CD14-positive monocyte (primary cell): ENCODE results near the gene BNC2. TPM values are rescaled to one million over a fixed set of nuclear protein-coding genes. Genes with fewer than 3 reads are reported as not detected.

Source experiments
- DNase-seq, 3 donors: peaks; one replicate each; pipeline ENCODE4 v3.0.0-alpha.2; 2011 to 2022
- H2AFZ ChIP-seq: 2 replicates; pipeline ENCODE4 v1.6.0; 2012; ENCODE audit warnings: mild to moderate bottlenecking, low read depth, low read length, inconsistent platforms; ENCODE audit not compliant: insufficient read depth, poor library complexity, severe bottlenecking
- H3K27ac ChIP-seq, 2 donors: 1 replicate in 1 of 2; 2 replicates in 1 of 2; pipeline ENCODE4 v1.5.1; 2012 to 2013; ENCODE audit warnings: low read length in 2 of 2, control low read depth in 1 of 2, inconsistent platforms in 1 of 2, low read depth in 1 of 2, mild to moderate bottlenecking in 1 of 2
- H3K27me3 ChIP-seq, 2 donors: one replicate each; pipeline versions ENCODE4 v1.6.0 to v1.6.1; 2011 to 2013; ENCODE audit warnings: low read length in 2 of 2; ENCODE audit not compliant: control insufficient read depth in 2 of 2, insufficient read depth in 2 of 2
- H3K36me3 ChIP-seq, 2 donors: replicated peaks in 1 of 2; 1 replicate in 1 of 2; 2 replicates in 1 of 2; pipeline versions ENCODE4 v1.5.1 to v1.6.1; 2012 to 2013; ENCODE audit warnings: low read length in 2 of 2, control low read depth in 1 of 2, inconsistent platforms in 1 of 2, mild to moderate bottlenecking in 1 of 2; ENCODE audit not compliant: insufficient read depth in 2 of 2, control insufficient read depth in 1 of 2
- H3K4me1 ChIP-seq, 2 donors: 1 replicate in 1 of 2; 2 replicates in 1 of 2; pipeline versions ENCODE4 v1.5.1 to v1.6.1; 2012 to 2013; ENCODE audit warnings: low read length in 2 of 2, control low read depth in 1 of 2, inconsistent platforms in 1 of 2, mild to moderate bottlenecking in 1 of 2, moderate library complexity in 1 of 2; ENCODE audit not compliant: insufficient read depth in 2 of 2, control insufficient read depth in 1 of 2
- H3K4me2 ChIP-seq: replicated peaks from 2 replicates; pipeline ENCODE3; 2012; ENCODE audit warnings: low read length, moderate library complexity, mild to moderate bottlenecking; ENCODE audit not compliant: poor library complexity, severe bottlenecking; ENCODE audit errors: extremely low read depth
- H3K4me3 ChIP-seq, 3 experiments: fragments of 200-600 bp in 1 of 3; sonication (generic) in 1 of 3; replicated peaks in 1 of 3; 1 replicate in 2 of 3; 2 replicates in 1 of 3; pipeline ENCODE4 v1.5.1; 2011 to 2013; ENCODE audit warnings: low read length in 3 of 3, mild to moderate bottlenecking in 3 of 3, control low read depth in 2 of 3, low read depth in 2 of 3, inconsistent platforms in 1 of 3, moderate library complexity in 1 of 3
- H3K79me2 ChIP-seq: 2 replicates; pipeline ENCODE4 v1.6.0; 2012; ENCODE audit warnings: mild to moderate bottlenecking, control low read depth, inconsistent platforms, low read length, moderate library complexity; ENCODE audit not compliant: insufficient read depth
- H3K9ac ChIP-seq: 2 replicates; pipeline ENCODE4 v1.6.0; 2017; ENCODE audit warnings: low read length, mild to moderate bottlenecking; ENCODE audit not compliant: insufficient read depth, poor library complexity, severe bottlenecking
- H3K9me3 ChIP-seq, 2 donors: replicated peaks in 1 of 2; 1 replicate in 1 of 2; 2 replicates in 1 of 2; pipeline versions ENCODE4 v1.5.1 to v1.6.1; 2012 to 2013; ENCODE audit warnings: low read length in 2 of 2, control low read depth in 1 of 2; ENCODE audit not compliant: control insufficient read depth in 1 of 2, insufficient read depth in 1 of 2
- H4K20me1 ChIP-seq: 2 replicates; pipeline ENCODE4 v1.6.0; 2012; ENCODE audit warnings: mild to moderate bottlenecking, low read length, control low read depth, moderate library complexity; ENCODE audit not compliant: insufficient read depth
- H3K27ac Mint-ChIP-seq, 7 donors: one replicate each; pipeline ENCODE4 v1.8.0; 2020; ENCODE audit warnings: mild to moderate bottlenecking in 7 of 7, mixed read lengths in 7 of 7, moderate library complexity in 6 of 7, inconsistent platforms in 2 of 7
- H3K27me3 Mint-ChIP-seq, 3 donors: one replicate each; pipeline ENCODE4 v1.8.0; 2021 to 2022; ENCODE audit warnings: low read depth in 3 of 3, mild to moderate bottlenecking in 3 of 3, mixed read lengths in 3 of 3, moderate library complexity in 3 of 3, inconsistent platforms in 1 of 3
- H3K36me3 Mint-ChIP-seq, 2 donors: one replicate each; pipeline ENCODE4 v1.8.0; 2020; ENCODE audit warnings: mixed read lengths in 2 of 2, inconsistent platforms in 1 of 2, mild to moderate bottlenecking in 1 of 2
- H3K4me1 Mint-ChIP-seq: one replicate; pipeline ENCODE4 v1.8.0; 2020; ENCODE audit warnings: mild to moderate bottlenecking, mixed read lengths
- H3K4me3 Mint-ChIP-seq, 2 donors: one replicate each; pipeline ENCODE4 v1.8.0; 2020; ENCODE audit warnings: mild to moderate bottlenecking in 2 of 2, mixed read lengths in 2 of 2, moderate library complexity in 1 of 2
- H3K9me3 Mint-ChIP-seq, 7 donors: one replicate each; pipeline ENCODE4 v1.8.0; 2020 to 2022; ENCODE audit warnings: mixed read lengths in 7 of 7, mild to moderate bottlenecking in 6 of 7, moderate library complexity in 6 of 7, inconsistent platforms in 2 of 7
- CTCF ChIP-seq: fragments of 200-600 bp; IDR thresholded peaks from one replicate; pipeline ENCODE4 v1.8.0; 2022; ENCODE audit warnings: antibody characterized with exemption, mild to moderate bottlenecking
- WGBS: methylation state at CpG from one replicate; pipeline ENCODE4 v1.1.5; 2013; ENCODE audit warnings: missing lambda C conversion rate; ENCODE audit not compliant: insufficient coverage; 5-methylcytosine and 5-hydroxymethylcytosine counted together
- intact Hi-C, 2 donors: fragments of 100-400 bp; cut with micrococcal nuclease; formaldehyde crosslinking; loops; one replicate each; pipeline versions ENCODE4 v1.15.0 to v1.15.1; 2023
- polyA plus RNA-seq, 3 donors: library from polyadenylated mRNA; depleted of rRNA in 1 of 3; unstranded in 2 of 3; stranded (reverse) in 1 of 3; fragments of 300-500 nt in 2 of 3; fragments of >200 nt in 1 of 3; fragmentation: Illumina TruSeq in 2 of 3; gene quantifications; 1 replicate in 2 of 3; 2 replicates in 1 of 3; pipeline ENCODE4 v1.2.3, GENCODE V29; 2012 to 2021

Gene BNC2
- polyA plus RNA-seq, 3 donors, result 0.01 TPM; not detected in 2

- no peaks in the 10 kb centered on the region for H3K4me1 Mint-ChIP-seq
- no peaks in the 10 kb centered on the region for H3K79me2 ChIP-seq
- no peaks in the 10 kb centered on the region for H3K36me3 ChIP-seq
- H3K27ac Mint-ChIP-seq, result no peak overlapping the region
- H3K9me3 Mint-ChIP-seq, result peaks cover 0 to 8% (median 2%) of the 10 kb centered on the region in 7 donors
- no peaks in the 10 kb centered on the region for H3K36me3 Mint-ChIP-seq
- no peak for TF ChIP-seq CTCF
- H3K4me2 ChIP-seq, result no peak overlapping the region
- no peak overlapping the region for H2AFZ ChIP-seq
- H3K9ac ChIP-seq, result no peak overlapping the region
- no peak for DNase-seq
- H3K4me1 ChIP-seq, result no peaks in the 10 kb centered on the region
- H3K27me3 Mint-ChIP-seq, result peaks cover 0 to 3% (median 2%) of the 10 kb centered on the region in 3 donors
- H3K4me3 Mint-ChIP-seq, result no peak overlapping the region
- H4K20me1 ChIP-seq, result no peaks in the 10 kb centered on the region
- no peak overlapping the region for H3K4me3 ChIP-seq
- H3K9me3 ChIP-seq, result no peaks in the 10 kb centered on the region
- no peaks in the 10 kb centered on the region for H3K27me3 ChIP-seq
- intact Hi-C loops, result no loop called here
- WGBS, result 100% methylated on average over 1 of the region's 2 CpGs
- no peak overlapping the region for H3K27ac ChIP-seq
Measured at GRCh38 chr9:16763946-16764345, 106.5 kb downstream of the BNC2 start.

- Histone ChIP-seq H4K20me1 (no peaks in the 10 kb centered on the region), H3K36me3 (no peaks in the 10 kb centered on the region), H3K9ac (no peak overlapping the region), H3K9me3 (no peaks in the 10 kb centered on the region), H3K4me3 (no peak overlapping the region), H3K4me2 (no peak overlapping the region), H3K4me1 (no peaks in the 10 kb centered on the region), H3K27me3 (no peaks in the 10 kb centered on the region), H2AFZ (no peak overlapping the region), H3K79me2 (no peaks in the 10 kb centered on the region), H3K27ac (no peak overlapping the region)
- DNase-seq, result no peak
- WGBS, result 96% methylated on average over 4 of the region's 8 CpGs
- peaks cover 0 to 4% (median 2%) of the 10 kb centered on the region in 3 donors for H3K27me3 Mint-ChIP-seq
- H3K36me3 Mint-ChIP-seq, result no peaks in the 10 kb centered on the region
- no peaks in the 10 kb centered on the region for H3K4me1 Mint-ChIP-seq
- intact Hi-C loops, result no loop called here
- H3K9me3 Mint-ChIP-seq, result peaks cover 0 to 3% (median 1%) of the 10 kb centered on the region in 7 donors
- H3K4me3 Mint-ChIP-seq, result no peak overlapping the region
- H3K27ac Mint-ChIP-seq, result no peak overlapping the region
- no peak for TF ChIP-seq CTCF
Measured at GRCh38 chr9:16755467-16756160, 114.9 kb downstream of the BNC2 start.
